Naive B cell (primary cell): ENCODE data around the gene CRAMP1. TPM values are rescaled to one million over a fixed set of nuclear protein-coding genes. Genes with fewer than 3 reads are reported as not detected.
"Not testable (repeated sequence)": the region's sequence is repeated elsewhere in the genome, so short reads cannot be mapped to it uniquely, and the experiment has no call there.

Experiments
- ATAC-seq, 2 donors: fragments of 150-1000 bp; cut with Tn5 transposase; 2 replicates each; pipeline ENCODE4 v1.10.0; 2021; ENCODE audit warnings: low read depth in 2 of 2, mild to moderate bottlenecking in 2 of 2, moderate library complexity in 2 of 2
- DNase-seq: peaks from one replicate; pipeline ENCODE4 v3.0.0; 2022
- H3K27ac Mint-ChIP-seq, 6 donors: one replicate each; pipeline ENCODE4 v1.8.0; 2020 to 2022; ENCODE audit warnings: mild to moderate bottlenecking in 6 of 6, mixed read lengths in 6 of 6, moderate library complexity in 5 of 6, inconsistent platforms in 2 of 6
- H3K27me3 Mint-ChIP-seq, 3 donors: one replicate each; pipeline ENCODE4 v1.8.0; 2021 to 2022; ENCODE audit warnings: mixed read lengths in 3 of 3, mild to moderate bottlenecking in 1 of 3
- H3K36me3 Mint-ChIP-seq, 2 donors: one replicate each; pipeline ENCODE4 v1.8.0; 2020 to 2022; ENCODE audit warnings: mixed read lengths in 2 of 2, inconsistent platforms in 1 of 2, mild to moderate bottlenecking in 1 of 2
- H3K4me1 Mint-ChIP-seq, 3 donors: one replicate each; pipeline ENCODE4 v1.8.0; 2020 to 2022; ENCODE audit warnings: mixed read lengths in 3 of 3, inconsistent platforms in 1 of 3, mild to moderate bottlenecking in 1 of 3, moderate library complexity in 1 of 3
- H3K4me3 Mint-ChIP-seq, 8 donors: one replicate each; pipeline ENCODE4 v1.8.0; 2020 to 2022; ENCODE audit warnings: mild to moderate bottlenecking in 8 of 8, mixed read lengths in 8 of 8, moderate library complexity in 8 of 8, inconsistent platforms in 2 of 8
- H3K9me3 Mint-ChIP-seq, 7 donors: one replicate each; pipeline ENCODE4 v1.8.0; 2020 to 2022; ENCODE audit warnings: mixed read lengths in 7 of 7, mild to moderate bottlenecking in 5 of 7, inconsistent platforms in 2 of 7, moderate library complexity in 1 of 7
- polyA plus RNA-seq, 6 donors: library from polyadenylated mRNA; unstranded; fragments of 300-500 nt; fragmentation: Illumina TruSeq; gene quantifications; one replicate each; pipeline ENCODE4 v1.2.3, GENCODE V29; 2021; ENCODE audit warnings: low read depth in 6 of 6

Gene CRAMP1
- polyA plus RNA-seq, 6 donors from 2014 or later = 1.8 to 6.0 (median 2.2) TPM

- Mint-ChIP-seq H3K36me3 (peaks cover 0 to 21% of the 10 kb centered on the region in 2 donors), H3K4me1 (peaks cover 0 to 12% (median 5%) of the 10 kb centered on the region in 3 donors), H3K9me3 (no peaks in the 10 kb centered on the region)
These were observed 77.7 kb downstream of the CRAMP1 start for GRCh38 chr16:1689853-1690252.

GRCh38 chr16:1690810-1691209, 78.7 kb downstream of the CRAMP1 start:
- DNase-seq (no peak), ATAC-seq (no peak)
- Mint-ChIP-seq H3K9me3 (no peaks in the 10 kb centered on the region), H3K4me1 (peaks cover 0 to 12% (median 3%) of the 10 kb centered on the region in 3 donors), H3K27me3 (no peaks in the 10 kb centered on the region), H3K4me3 (no peak overlapping the region), H3K27ac (no peak overlapping the region), H3K36me3 (peaks cover 0 to 21% of the 10 kb centered on the region in 2 donors)

More at GRCh38 chr16:1689853-1690252, 77.7 kb downstream of the CRAMP1 start:
- ATAC-seq (no peak), DNase-seq (no peak)
- H3K4me3 Mint-ChIP-seq = no peak overlapping the region
- H3K27me3 Mint-ChIP-seq = no peaks in the 10 kb centered on the region
- no peak overlapping the region for H3K27ac Mint-ChIP-seq

- Mint-ChIP-seq H3K36me3 (peaks cover 0 to 21% of the 10 kb centered on the region in 2 donors), H3K9me3 (no peaks in the 10 kb centered on the region), H3K4me1 (peaks cover 0 to 12% (median 2%) of the 10 kb centered on the region in 3 donors), H3K27ac (no peak overlapping the region), H3K4me3 (no peak overlapping the region), H3K27me3 (no peaks in the 10 kb centered on the region)
- ATAC-seq (no peak), DNase-seq (no peak)
These were observed 79.1 kb downstream of the CRAMP1 start for GRCh38 chr16:1691276-1691675.

GRCh38 chr16:1691956-1692355, 79.8 kb downstream of the CRAMP1 start:
- H3K27me3 Mint-ChIP-seq = no peaks in the 10 kb centered on the region
- no peak for DNase-seq
- H3K9me3 Mint-ChIP-seq = no peaks in the 10 kb centered on the region
- H3K4me3 Mint-ChIP-seq = no peak overlapping the region
- peaks cover 0 to 21% of the 10 kb centered on the region in 2 donors for H3K36me3 Mint-ChIP-seq
- no peak for ATAC-seq
- H3K27ac Mint-ChIP-seq = no peak overlapping the region
- peaks cover 2 to 15% (median 5%) of the 10 kb centered on the region in 3 donors for H3K4me1 Mint-ChIP-seq

GRCh38 chr16:1696863-1697262, 84.7 kb downstream of the CRAMP1 start:
- peaks cover 7 to 12% of the 10 kb centered on the region in 2 donors for H3K36me3 Mint-ChIP-seq
- H3K9me3 Mint-ChIP-seq = no peaks in the 10 kb centered on the region
- DNase-seq = no peak
- peaks cover 0 to 5% (median 3%) of the 10 kb centered on the region in 3 donors for H3K4me1 Mint-ChIP-seq
- no peaks in the 10 kb centered on the region for H3K27me3 Mint-ChIP-seq
- no peak for ATAC-seq
- H3K4me3 Mint-ChIP-seq = peak overlapping the region in 1 of 8 donors; percentile 38
- no peak overlapping the region for H3K27ac Mint-ChIP-seq

GRCh38 chr16:1698680-1699079, 86.5 kb downstream of the CRAMP1 start:
- H3K4me3 Mint-ChIP-seq = no peak overlapping the region
- no peaks in the 10 kb centered on the region for H3K9me3 Mint-ChIP-seq
- no peak for ATAC-seq
- DNase-seq = no peak
- H3K36me3 Mint-ChIP-seq = peaks cover 2 to 12% of the 10 kb centered on the region in 2 donors
- no peaks in the 10 kb centered on the region for H3K27me3 Mint-ChIP-seq
- peaks cover 0 to 5% (median 3%) of the 10 kb centered on the region in 3 donors for H3K4me1 Mint-ChIP-seq
- H3K27ac Mint-ChIP-seq = peak overlapping the region in 2 of 6 donors; percentile 51 to 86

GRCh38 chr16:1700246-1700645, 88.1 kb downstream of the CRAMP1 start:
- peaks cover 0 to 12% of the 10 kb centered on the region in 2 donors for H3K36me3 Mint-ChIP-seq

GRCh38 chr16:1701216-1701878, 89.2 kb downstream of the CRAMP1 start:
- no peak for DNase-seq
- Mint-ChIP-seq H3K4me1 (peaks cover 9 to 14% (median 12%) of the 10 kb centered on the region in 3 donors), H3K27me3 (no peaks in the 10 kb centered on the region), H3K27ac (peak overlapping the region in 3 of 6 donors; percentile 41 to 61 (median 54)), H3K9me3 (no peaks in the 10 kb centered on the region), H3K4me3 (peak overlapping the region in 2 of 8 donors; percentile 19 to 46), H3K36me3 (peaks cover 0 to 12% of the 10 kb centered on the region in 2 donors)
- no peak for ATAC-seq

More at GRCh38 chr16:1700246-1700645, 88.1 kb downstream of the CRAMP1 start:
- no peaks in the 10 kb centered on the region for H3K9me3 Mint-ChIP-seq
- H3K4me3 Mint-ChIP-seq = no peak overlapping the region
- ATAC-seq = no peak
- no peaks in the 10 kb centered on the region for H3K27me3 Mint-ChIP-seq
- H3K27ac Mint-ChIP-seq = peak overlapping the region in 1 of 6 donors; percentile 53
- no peak for DNase-seq
- peaks cover 4 to 11% (median 6%) of the 10 kb centered on the region in 3 donors for H3K4me1 Mint-ChIP-seq

GRCh38 chr16:1705324-1705687, 93.1 kb downstream of the CRAMP1 start:
- peak; percentile 23 to 27 for ATAC-seq
- peak overlapping the region; percentile 97 to 99 (median 98) for H3K4me3 Mint-ChIP-seq
- not testable (repeated sequence) for H3K9me3 Mint-ChIP-seq, H3K27me3 Mint-ChIP-seq, DNase-seq, H3K36me3 Mint-ChIP-seq
- peak overlapping the region; percentile 96 to 100 (median 99) for H3K27ac Mint-ChIP-seq
- H3K4me1 Mint-ChIP-seq = peaks cover 13 to 44% (median 28%) of the 10 kb centered on the region in 3 donors

- H3K4me1 Mint-ChIP-seq = peaks cover 13 to 44% (median 28%) of the 10 kb centered on the region in 3 donors
- H3K36me3 Mint-ChIP-seq = no peaks in the 10 kb centered on the region
- H3K9me3 Mint-ChIP-seq = no peaks in the 10 kb centered on the region
- peak within 1 kb of the TSS; percentile 96 to 100 (median 99) for H3K27ac Mint-ChIP-seq
- H3K27me3 Mint-ChIP-seq = no peaks in the 10 kb centered on the region
- DNase-seq (peak; percentile 99), ATAC-seq (peak; percentile 85)
- peak within 1 kb of the TSS; percentile 97 to 99 (median 98) for H3K4me3 Mint-ChIP-seq
These were observed 93.7 kb downstream of the CRAMP1 start, which contains the start of gene MAPK8IP3 for GRCh38 chr16:1705688-1706385. Gene MAPK8IP3, plus strand, starts transcription at chr16:1706195. Its CDS starts 145 bp downstream, at chr16:1706340.

- DNase-seq (no peak), ATAC-seq (peak; percentile 45)
- peak overlapping the region; percentile 93 to 99 (median 95) for H3K27ac Mint-ChIP-seq
- no peaks in the 10 kb centered on the region for H3K27me3 Mint-ChIP-seq
- H3K4me1 Mint-ChIP-seq = peaks cover 13 to 47% (median 32%) of the 10 kb centered on the region in 3 donors
- H3K4me3 Mint-ChIP-seq = peak overlapping the region; percentile 94 to 99 (median 98)
- H3K9me3 Mint-ChIP-seq = no peaks in the 10 kb centered on the region
- no peaks in the 10 kb centered on the region for H3K36me3 Mint-ChIP-seq
These were observed 94.4 kb downstream of the CRAMP1 start for GRCh38 chr16:1706386-1707192.

- H3K9me3 Mint-ChIP-seq = no peaks in the 10 kb centered on the region
- H3K27me3 Mint-ChIP-seq = no peaks in the 10 kb centered on the region
- DNase-seq (no peak), ATAC-seq (no peak)
- peak overlapping the region; percentile 85 to 99 (median 93) for H3K27ac Mint-ChIP-seq
- H3K4me1 Mint-ChIP-seq = peaks cover 16 to 51% (median 36%) of the 10 kb centered on the region in 3 donors
- no peaks in the 10 kb centered on the region for H3K36me3 Mint-ChIP-seq
- peak overlapping the region; percentile 83 to 99 (median 93) for H3K4me3 Mint-ChIP-seq
These were observed 95.1 kb downstream of the CRAMP1 start for GRCh38 chr16:1707193-1707790.
